Endothelial cell of umbilical vein (primary cell): ENCODE measurements around the gene SLC37A1. TPM values are rescaled to one million over a fixed set of nuclear protein-coding genes. Genes with fewer than 3 reads are reported as not detected.

Experiments used
- BruUV-seq: library from RNA; stranded (reverse); fragments of 400-500 nt; replicated peaks from 2 replicates; lab custom pipeline; 2021; lab: Mats Ljungman, UMichigan
- CTCF ChIA-PET: fragments of 300-600, 350-600 bp; sonication (Branson Sonifier 250); formaldehyde crosslinking; loops from one replicate; lab custom pipeline; 2021; ENCODE audit warnings: antibody characterized with exemption, inconsistent platforms; lab: Charles Lee
- POLR2A ChIA-PET: fragments of 300-600, 350-600 bp; sonication (Branson Sonifier 250); formaldehyde crosslinking; loops from one replicate; lab custom pipeline; 2021; ENCODE audit warnings: antibody characterized with exemption, inconsistent platforms; lab: Charles Lee
- DNase-seq: peaks from one replicate; pipeline ENCODE4 v3.0.0-alpha.2; 2011; ENCODE audit warnings: low read depth, low spot score
- FAIRE-seq: peaks from 2 replicates; lab custom pipeline; 2011; peaks lifted over from hg19 to GRCh38; lab: Jason Lieb, UNC
- H2AFZ ChIP-seq: 2 replicates; pipeline ENCODE4 v1.6.0; 2012; ENCODE audit warnings: low read depth, low read length, control low read depth, inconsistent platforms
- H3K27ac ChIP-seq: 2 replicates; pipeline ENCODE4 v1.5.1; 2011; ENCODE audit warnings: low read depth, mild to moderate bottlenecking, control low read depth, low read length, moderate library complexity; ENCODE audit not compliant: insufficient read depth
- H3K27me3 ChIP-seq, 2 experiments: 2 replicates each; pipeline versions ENCODE4 v1.6.0 to v1.6.1; 2011; ENCODE audit warnings: low read length in 2 of 2, mixed read lengths in 1 of 2; ENCODE audit not compliant: control insufficient read depth in 2 of 2, insufficient read depth in 2 of 2
- H3K36me3 ChIP-seq, 2 experiments: 2 replicates in 1 of 2; 3 replicates in 1 of 2; pipeline ENCODE4 v1.5.1; 2011; ENCODE audit warnings: low read length in 2 of 2, mild to moderate bottlenecking in 1 of 2, moderate library complexity in 1 of 2; ENCODE audit not compliant: control insufficient read depth in 2 of 2, insufficient read depth in 2 of 2; ENCODE audit errors: extremely low read depth in 1 of 2
- H3K4me1 ChIP-seq: 3 replicates; pipeline ENCODE4 v1.5.1; 2011; ENCODE audit warnings: mild to moderate bottlenecking, low read length; ENCODE audit not compliant: control insufficient read depth, insufficient read depth; ENCODE audit errors: extremely low read depth
- H3K4me2 ChIP-seq: 2 replicates; pipeline ENCODE4 v1.6.1; 2011; ENCODE audit warnings: low read length, control low read depth, mixed read lengths; ENCODE audit not compliant: insufficient read depth
- H3K4me3 ChIP-seq, 3 experiments: fragments of 200-600 bp in 1 of 3; sonication (generic), shearing (Covaris generic) in 1 of 3; replicated peaks in 1 of 3; 2 replicates each; pipeline ENCODE4 v1.5.1; 2011 to 2016; ENCODE audit warnings: control low read depth in 3 of 3, low read length in 3 of 3, mild to moderate bottlenecking in 2 of 3, inconsistent platforms in 1 of 3, low read depth in 1 of 3, moderate library complexity in 1 of 3; ENCODE audit not compliant: insufficient read depth in 1 of 3
- H3K79me2 ChIP-seq: 2 replicates; pipeline ENCODE4 v1.6.0; 2012; ENCODE audit warnings: low read length, inconsistent platforms; ENCODE audit not compliant: control insufficient read depth, insufficient read depth
- H3K9ac ChIP-seq: replicated peaks from 2 replicates; pipeline ENCODE3; 2011; ENCODE audit warnings: low read length, control low read depth; ENCODE audit not compliant: insufficient read depth; ENCODE audit errors: extremely low read depth
- H3K9me1 ChIP-seq: replicated peaks from 3 replicates; pipeline ENCODE4 v1.6.0; 2011; ENCODE audit warnings: mild to moderate bottlenecking, low read length; ENCODE audit not compliant: control insufficient read depth, insufficient read depth; ENCODE audit errors: extremely low read depth
- H3K9me3 ChIP-seq: replicated peaks from 2 replicates; pipeline ENCODE4 v1.5.1; 2012; ENCODE audit warnings: low read length, inconsistent platforms; ENCODE audit not compliant: control insufficient read depth, insufficient read depth
- H4K20me1 ChIP-seq: replicated peaks from 2 replicates; pipeline ENCODE3; 2011; ENCODE audit warnings: mild to moderate bottlenecking, low read length; ENCODE audit not compliant: control insufficient read depth, insufficient read depth; ENCODE audit errors: extremely low read depth
- CTCF ChIP-seq, 2 donors: IDR thresholded peaks; 1 replicate in 1 of 2; 2 replicates in 1 of 2; pipeline ENCODE4 v1.5.1; 2011; ENCODE audit warnings: low read length in 2 of 2, mild to moderate bottlenecking in 2 of 2, moderate library complexity in 2 of 2, control low read depth in 1 of 2, inconsistent platforms in 1 of 2, low read depth in 1 of 2; ENCODE audit not compliant: insufficient read depth in 1 of 2; ENCODE audit errors: extremely low read depth in 1 of 2
- EZH2 ChIP-seq: IDR thresholded peaks from 2 replicates; pipeline ENCODE4 v1.6.1; 2012; ENCODE audit warnings: borderline replicate concordance, low read depth, mild to moderate bottlenecking, moderate library complexity, low read length, inconsistent platforms; ENCODE audit not compliant: severe bottlenecking
- FOS ChIP-seq: IDR thresholded peaks from 2 replicates; pipeline ENCODE4 v1.6.1; 2011; ENCODE audit warnings: mild to moderate bottlenecking, low read length, moderate library complexity, borderline replicate concordance; ENCODE audit not compliant: insufficient read depth
- GATA2 ChIP-seq: IDR thresholded peaks from 2 replicates; pipeline ENCODE4 v1.7.0; 2011; ENCODE audit warnings: low read depth, mild to moderate bottlenecking, moderate library complexity, mixed read lengths, low read length; ENCODE audit not compliant: insufficient read length, insufficient read depth
- JUN ChIP-seq: IDR thresholded peaks from 2 replicates; pipeline ENCODE4 v1.6.1; 2011; ENCODE audit warnings: borderline replicate concordance, low read depth; ENCODE audit not compliant: insufficient read length, insufficient read depth
- MAX ChIP-seq: IDR thresholded peaks from 2 replicates; pipeline ENCODE4 v1.6.1; 2011; ENCODE audit not compliant: insufficient read depth, insufficient read length
- MYC ChIP-seq: IDR thresholded peaks from one replicate; pipeline ENCODE4 v1.6.1; 2011; ENCODE audit warnings: mild to moderate bottlenecking, low read depth, low read length
- POLR2A ChIP-seq: IDR thresholded peaks from 2 replicates; pipeline ENCODE4 v1.6.1; 2012; ENCODE audit warnings: low read depth, mild to moderate bottlenecking, control low read depth, low read length
- POLR2AphosphoS5 ChIP-seq: IDR thresholded peaks from 2 replicates; pipeline ENCODE4 v1.6.1; 2012; ENCODE audit warnings: low read depth, mild to moderate bottlenecking, control low read depth, low read length, moderate library complexity; ENCODE audit not compliant: insufficient read depth
- dilution Hi-C: fragments of 300-500 bp; cut with MboI; formaldehyde crosslinking; loops from one replicate; pipeline ENCODE4 v1.15.0; 2019; ENCODE audit warnings: low sequenced_read_pairs; ENCODE audit not compliant: extremely low pct_ligation_motif_present
- intact Hi-C: fragments of 100-400 bp; cut with micrococcal nuclease; formaldehyde crosslinking; loops from one replicate; pipeline ENCODE4 v1.10.0; 2022
- polyA plus RNA-seq, 4 experiments: library from polyadenylated mRNA; depleted of rRNA in 3 of 4; stranded (reverse) in 3 of 4; unstranded in 1 of 4; fragments of >200 nt; gene quantifications; 2 replicates each; pipeline versions ENCODE4 v1.2.1 to v1.2.3, GENCODE V29; 2011 to 2012; ENCODE audit warnings: missing spikeins in 1 of 4
- total RNA-seq: library from RNA; stranded (reverse); gene quantifications from 2 replicates; pipeline ENCODE4 v1.2.3, GENCODE V29; 2021

Gene SLC37A1
- total and polyA plus RNA-seq, 2 donors (not counting 3 experiments of a cell fraction or from before 2014, with no cell fraction given) = 4.7 to 7.6 TPM

GRCh38 chr21:42609811-42610210, 96.2 kb downstream of the SLC37A1 start:
- Histone ChIP-seq H3K9me1 (no peaks in the 10 kb centered on the region), H3K4me3 (no peak overlapping the region), H3K9ac (no peak overlapping the region), H3K27me3 (no peaks in the 10 kb centered on the region), H3K9me3 (no peaks in the 10 kb centered on the region), H3K36me3 (no peaks in the 10 kb centered on the region), H3K4me2 (no peak overlapping the region), H2AFZ (no peak overlapping the region), H3K27ac (no peak overlapping the region), H3K4me1 (no peaks in the 10 kb centered on the region), H3K79me2 (no peaks in the 10 kb centered on the region), H4K20me1 (no peaks in the 10 kb centered on the region)
- CTCF ChIA-PET = no interaction called here
- dilution Hi-C loops (no loop called here), intact Hi-C loops (no loop called here)
- TF ChIP-seq EZH2 = no peak
- TF ChIP-seq MAX = peak; percentile 25
- TF ChIP-seq JUN = no peak
- TF ChIP-seq MYC = no peak
- DNase-seq (no peak), FAIRE-seq (no peak)
- POLR2A ChIA-PET = no interaction called here
- no TSS peak for BruUV-seq

GRCh38 chr21:42611852-42612251, 98.2 kb downstream of the SLC37A1 start:
- no peak overlapping the region for H3K4me2 ChIP-seq
- intact Hi-C loops = no loop called here
- no peak overlapping the region for H3K4me3 ChIP-seq
- H3K9me3 ChIP-seq = no peaks in the 10 kb centered on the region
- no peak overlapping the region for H2AFZ ChIP-seq
- H3K9me1 ChIP-seq = no peaks in the 10 kb centered on the region
- dilution Hi-C loops = no loop called here
- H3K4me1 ChIP-seq = no peaks in the 10 kb centered on the region
- no peaks in the 10 kb centered on the region for H3K36me3 ChIP-seq
- no peaks in the 10 kb centered on the region for H3K79me2 ChIP-seq
- H4K20me1 ChIP-seq = no peaks in the 10 kb centered on the region
- no peak overlapping the region for H3K9ac ChIP-seq
- H3K27ac ChIP-seq = no peak overlapping the region
- ChIA-PET POLR2A (no interaction called here), CTCF (no interaction called here)
- FAIRE-seq (no peak), DNase-seq (no peak)
- peaks cover 1 to 7% of the 10 kb centered on the region in 2 experiments for H3K27me3 ChIP-seq
- BruUV-seq = no TSS peak
- TF ChIP-seq JUN = no peak
- TF ChIP-seq CTCF (IDR thresholded peaks at IDR 0.05; ENCODE audit: extremely low read depth in 1 of 2, insufficient read depth in 1 of 2, low read depth in 1 of 2, low read length in 2 of 2) = no peak
- no peak for TF ChIP-seq MAX
- no peak for TF ChIP-seq EZH2
- no peak for TF ChIP-seq FOS
- TF ChIP-seq MYC = no peak
- TF ChIP-seq POLR2A = no peak
- TF ChIP-seq GATA2 = no peak
- no peak for TF ChIP-seq POLR2AphosphoS5
